ENCODE measurements around the gene AKR1D1.
A peak's percentile ranks its signal among the peaks of the same experiment; 100 is the strongest.
"Not testable (repeated sequence)": the region's sequence is repeated elsewhere in the genome, so short reads cannot be mapped to it uniquely, and the experiment has no call there.

The AKR1D1 gene

GRCh38 chr7:138125119-138125518, 48.9 kb downstream of the AKR1D1 start:
- DNase-seq (ENCODE audit: low read depth) = peak; percentile 10

GRCh38 chr7:138125598-138126111, 49.4 kb downstream of the AKR1D1 start:
- peak; percentile 49 for DNase-seq (ENCODE audit: low read depth)

- no peak for DNase-seq (ENCODE audit: low read depth)
Measured at GRCh38 chr7:138126928-138127327, 50.7 kb downstream of the AKR1D1 start.

GRCh38 chr7:138127996-138128395, 51.7 kb downstream of the AKR1D1 start:
- DNase-seq (ENCODE audit: low read depth) = no peak

- DNase-seq (ENCODE audit: low read depth) = no peak
Measured at GRCh38 chr7:138129551-138130165, 53.4 kb downstream of the AKR1D1 start.

GRCh38 chr7:138137423-138138171, 61.3 kb downstream of the AKR1D1 start:
- DNase-seq (ENCODE audit: low read depth) = no peak

- no peak for DNase-seq (ENCODE audit: low read depth)
Measured at GRCh38 chr7:138138244-138138643, 62.0 kb downstream of the AKR1D1 start.

GRCh38 chr7:138142583-138143201, 66.4 kb downstream of the AKR1D1 start:
- DNase-seq (ENCODE audit: low read depth) = no peak

- no peak for DNase-seq (ENCODE audit: low read depth)
Measured at GRCh38 chr7:138144958-138145357, 68.7 kb downstream of the AKR1D1 start.

- not testable (repeated sequence) for DNase-seq (ENCODE audit: low read depth)
Measured at GRCh38 chr7:138146221-138146620, 70.0 kb downstream of the AKR1D1 start.

GRCh38 chr7:138146757-138147734, 70.8 kb downstream of the AKR1D1 start:
- not testable (repeated sequence) for DNase-seq (ENCODE audit: low read depth)

- no peak for DNase-seq (ENCODE audit: low read depth)
Measured at GRCh38 chr7:138151731-138152577, 75.7 kb downstream of the AKR1D1 start.

- no peak for DNase-seq (ENCODE audit: low read depth)
Measured at GRCh38 chr7:138154661-138155060, 78.4 kb downstream of the AKR1D1 start.

- no peak for DNase-seq (ENCODE audit: low read depth)
Measured at GRCh38 chr7:138157702-138158101, 81.4 kb downstream of the AKR1D1 start.

GRCh38 chr7:138158739-138159528, 82.7 kb downstream of the AKR1D1 start:
- DNase-seq (ENCODE audit: low read depth) = no peak

- DNase-seq (ENCODE audit: low read depth) = peak; percentile 60
Measured at GRCh38 chr7:138161600-138162081, 85.4 kb downstream of the AKR1D1 start.

- DNase-seq (ENCODE audit: low read depth) = no peak
Measured at GRCh38 chr7:138162236-138162635, 86.0 kb downstream of the AKR1D1 start.

- DNase-seq (ENCODE audit: low read depth) = no peak
Measured at GRCh38 chr7:138163800-138164199, 87.5 kb downstream of the AKR1D1 start.

- no peak for DNase-seq (ENCODE audit: low read depth)
Measured at GRCh38 chr7:138164804-138165203, 88.5 kb downstream of the AKR1D1 start.

GRCh38 chr7:138166681-138167080, 90.4 kb downstream of the AKR1D1 start:
- no peak for DNase-seq (ENCODE audit: low read depth)

Measured in HS-5 (cell line).